GM18870 (cell line): ENCODE measurements around the gene PDIA5.

ENCODE experiments used
- ATAC-seq: cut with Tn5 transposase; IDR thresholded peaks from one replicate; pipeline ENCODE4 v1.9.1; 2021; ENCODE audit warnings: moderate library complexity; ENCODE audit not compliant: unreplicated experiment

The PDIA5 gene

GRCh38 chr3:123070510-123070909 lies 3.7 kb downstream of the PDIA5 start:
- no peak for ATAC-seq

GRCh38 chr3:123071146-123071545 lies 4.3 kb downstream of the PDIA5 start:
- ATAC-seq, result no peak

DNA sequence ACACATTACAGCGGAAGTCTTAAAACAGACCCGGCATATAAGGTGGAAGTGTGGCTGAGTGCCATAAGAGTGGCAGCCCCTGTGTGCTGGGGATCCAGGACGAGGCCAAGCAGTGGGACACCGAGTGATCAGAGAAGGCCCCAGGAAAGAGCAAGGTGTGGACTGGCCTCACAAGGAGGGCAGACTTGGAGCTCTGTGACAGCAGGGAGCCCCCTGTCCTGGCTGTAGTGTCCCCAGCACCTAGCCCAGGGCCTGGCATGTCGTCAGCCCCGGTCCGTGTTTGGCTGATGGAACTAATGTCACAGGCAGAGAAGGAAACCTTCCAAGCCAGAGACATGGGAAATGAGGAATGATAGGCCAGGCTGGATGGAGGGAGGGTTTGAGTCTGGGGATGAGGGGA lies 4.8 kb downstream of the PDIA5 start:
- ATAC-seq, result no peak

GRCh38 chr3:123072152-123072551 lies 5.3 kb downstream of the PDIA5 start:
- ATAC-seq, result no peak

- ATAC-seq, result no peak
These were observed 5.7 kb downstream of the PDIA5 start for GRCh38 chr3:123072564-123072963.

DNA sequence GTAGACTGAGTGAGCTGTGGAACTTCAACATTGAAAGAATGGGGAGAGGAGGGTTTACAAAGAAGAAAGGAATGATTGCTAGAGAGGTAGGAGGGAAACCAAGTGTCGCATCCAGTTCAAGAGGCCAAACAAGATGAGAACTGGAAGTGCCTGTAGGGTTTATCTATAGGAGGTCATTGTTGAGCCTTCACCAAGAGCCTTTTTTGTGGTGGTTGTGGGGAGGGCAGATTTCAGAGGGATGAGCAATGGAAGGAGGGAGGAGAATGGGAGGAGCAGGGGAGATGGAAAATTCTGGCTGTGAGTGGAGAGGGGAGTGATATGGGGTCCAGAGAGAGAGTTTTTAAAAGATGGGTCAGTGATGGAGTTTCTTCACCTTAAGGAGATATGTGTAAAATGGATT lies 8.5 kb downstream of the PDIA5 start:
- ATAC-seq, result no peak

DNA sequence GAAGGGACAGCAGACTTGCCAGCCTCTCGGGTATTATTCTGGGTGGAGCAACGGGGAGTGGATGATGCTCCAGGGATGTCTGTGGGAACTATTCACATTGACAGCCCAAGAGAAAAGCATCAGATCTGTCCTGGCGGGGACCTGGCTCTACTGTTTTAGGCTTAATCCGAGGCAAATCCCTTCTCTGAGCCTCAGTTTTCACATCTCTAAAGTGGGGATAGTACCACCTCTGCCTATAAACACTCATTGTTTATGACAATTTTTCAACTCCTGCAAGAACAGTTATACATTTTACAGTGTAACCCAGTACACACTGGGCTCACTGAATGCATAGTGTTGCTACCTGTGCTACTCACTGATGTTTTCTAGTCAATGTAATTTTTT lies 9.3 kb downstream of the PDIA5 start:
- ATAC-seq, result no peak

DNA sequence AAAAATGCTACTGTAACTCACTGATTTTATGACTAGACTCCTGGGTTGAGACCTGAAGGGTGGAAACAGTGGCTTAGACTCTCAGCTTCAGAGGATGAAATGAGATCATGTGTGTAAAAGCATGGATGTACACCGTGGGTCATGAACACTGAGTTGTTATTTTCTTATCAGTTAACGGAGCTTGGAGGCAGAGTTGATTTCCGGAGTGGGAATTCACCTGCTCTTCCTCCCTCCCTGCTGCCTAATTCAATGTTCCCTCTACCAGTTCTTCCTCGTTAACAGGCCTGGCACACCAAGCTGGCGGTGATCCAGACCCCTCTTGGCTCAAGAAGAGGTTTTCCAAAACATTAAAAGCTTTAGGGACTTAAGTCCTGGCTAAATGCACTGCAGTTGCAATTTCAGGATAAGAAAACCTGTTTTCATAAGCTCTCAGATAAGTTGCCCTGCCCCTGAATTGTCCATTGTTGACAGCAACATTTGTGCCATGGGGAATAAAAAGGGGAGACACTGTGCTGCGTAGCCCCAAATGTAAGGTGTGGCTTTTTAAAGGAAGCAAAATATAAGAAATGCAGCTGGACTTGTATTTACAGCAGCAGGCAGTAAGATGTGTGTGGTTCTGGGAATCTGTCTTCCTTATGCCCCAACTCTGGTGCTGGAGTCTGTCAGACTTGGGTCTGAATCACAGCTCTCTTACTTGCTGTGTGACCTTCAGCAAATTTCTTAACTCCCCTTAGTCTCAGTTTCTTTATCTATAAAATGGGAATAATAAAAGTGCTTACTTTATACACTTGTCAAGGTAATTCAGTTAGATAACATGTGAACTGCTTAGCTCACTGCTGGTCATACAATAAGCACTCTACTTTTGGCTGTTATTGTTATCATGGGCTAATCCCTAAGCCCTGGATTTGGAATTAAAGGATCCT lies 9.9 kb downstream of the PDIA5 start:
- no peak for ATAC-seq

GRCh38 chr3:123078101-123078500 lies 11.3 kb downstream of the PDIA5 start:
- ATAC-seq, result no peak

- no peak for ATAC-seq
These were observed 14.2 kb downstream of the PDIA5 start for GRCh38 chr3:123080864-123081562.

DNA sequence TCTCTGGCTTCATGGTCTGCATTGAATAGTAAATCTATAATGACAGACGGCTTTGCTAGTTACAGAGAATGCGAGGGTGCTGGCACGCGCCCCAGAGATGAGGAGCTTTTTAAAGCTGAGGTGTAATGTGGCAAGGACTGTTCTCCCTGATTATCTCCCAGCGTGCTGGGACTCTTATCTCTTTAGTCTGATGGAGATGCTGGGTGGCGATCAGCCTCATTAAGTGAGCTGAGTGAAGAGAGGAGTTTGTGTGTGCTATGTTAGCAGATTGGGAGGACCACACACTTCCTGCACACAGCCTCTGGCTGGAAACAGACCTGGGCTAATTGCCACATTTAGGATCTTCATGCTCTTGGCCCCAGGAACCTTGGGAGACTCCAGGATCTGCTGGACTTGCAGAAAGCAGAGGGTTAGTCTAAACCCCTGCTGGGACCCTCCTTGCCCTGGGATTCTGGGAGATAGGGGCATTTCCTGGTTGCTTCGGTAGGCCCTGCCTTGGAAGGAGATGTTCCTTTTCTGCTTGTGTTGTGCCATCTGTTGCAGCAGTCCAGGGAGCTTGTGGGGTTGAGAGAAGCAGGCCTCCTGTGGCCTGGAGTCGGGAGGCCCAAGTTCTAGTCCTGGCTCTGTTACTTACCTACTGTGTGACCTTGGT lies 15.0 kb downstream of the PDIA5 start:
- ATAC-seq, result no peak

DNA sequence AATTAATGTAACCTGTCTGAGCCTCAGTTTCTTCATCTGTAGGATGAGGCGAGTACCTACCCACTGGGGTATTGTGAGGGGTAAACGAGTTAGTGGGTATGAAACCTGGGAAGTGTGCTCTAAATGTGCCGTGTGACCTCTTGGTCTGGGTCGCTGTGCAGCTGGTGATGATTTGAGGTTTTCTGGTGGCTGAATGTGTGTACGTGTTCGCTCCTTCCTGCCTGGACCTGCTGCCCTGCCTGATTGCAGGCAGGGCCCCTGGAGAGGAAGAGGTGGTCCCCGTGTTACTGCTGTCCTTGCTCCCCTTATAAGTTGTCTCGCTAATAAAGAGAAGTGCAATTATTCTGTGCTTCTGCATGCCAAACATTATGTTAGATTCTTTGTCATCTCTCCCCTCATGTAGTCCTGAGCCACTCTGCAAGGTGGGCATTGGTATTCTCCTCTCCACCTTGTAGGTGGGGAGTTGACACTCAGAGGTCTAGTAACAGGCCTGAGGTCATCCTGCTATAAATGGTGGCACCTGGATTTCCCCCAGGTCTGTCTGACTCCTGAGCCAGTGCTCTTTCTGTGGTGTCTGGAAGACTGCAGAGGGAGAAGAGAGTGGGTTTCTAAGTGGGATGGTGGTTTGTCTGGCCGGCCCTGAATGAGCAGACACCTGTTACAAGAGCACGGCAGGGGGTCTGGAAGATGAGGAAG lies 15.7 kb downstream of the PDIA5 start:
- peak; percentile 62 for ATAC-seq

- ATAC-seq, result no peak
These were observed 16.7 kb downstream of the PDIA5 start for GRCh38 chr3:123083383-123084124.

GRCh38 chr3:123084192-123084591 lies 17.4 kb downstream of the PDIA5 start:
- ATAC-seq, result no peak

GRCh38 chr3:123084738-123085237 lies 18.0 kb downstream of the PDIA5 start:
- ATAC-seq, result no peak

GRCh38 chr3:123085293-123085931 lies 18.6 kb downstream of the PDIA5 start:
- no peak for ATAC-seq

GRCh38 chr3:123085932-123086627 lies 19.3 kb downstream of the PDIA5 start:
- ATAC-seq, result no peak

- no peak for ATAC-seq
These were observed 21.6 kb downstream of the PDIA5 start for GRCh38 chr3:123088387-123088786.
